MCF 10A (cell line): Measurements from ENCODE around the gene NCK2. TPM values are rescaled to one million over a fixed set of nuclear protein-coding genes. Genes with fewer than 3 reads are reported as not detected.

Source experiments
- BruUV-seq: library from RNA; stranded (reverse); fragments of 400-500 nt; replicated peaks from 2 replicates; lab custom pipeline; 2021; lab: Mats Ljungman, UMichigan
- CTCF ChIA-PET: fragments of 300-600 bp; sonication (Branson Sonifier 250); formaldehyde crosslinking; extraction: SDS; loops from one replicate; lab custom pipeline; 2021; ENCODE audit warnings: antibody characterized with exemption, inconsistent platforms; lab: Yijun Ruan, JAX
- POLR2A ChIA-PET: fragments of 300-600, 350-650 bp; sonication (Branson Sonifier 250); formaldehyde crosslinking; extraction: SDS; loops from one replicate; lab custom pipeline; 2020; ENCODE audit warnings: antibody characterized with exemption, inconsistent platforms; lab: Yijun Ruan, JAX
- DNase-seq: peaks from one replicate; pipeline ENCODE4 v3.0.0-alpha.2; 2018; ENCODE audit not compliant: unreplicated experiment
- H3K27ac Mint-ChIP-seq: one replicate; pipeline ENCODE4 v1.8.0; 2022; ENCODE audit warnings: mild to moderate bottlenecking, low read depth, mixed read lengths; ENCODE audit not compliant: unreplicated experiment
- H3K27me3 Mint-ChIP-seq: one replicate; pipeline ENCODE4 v1.8.0; 2022; ENCODE audit warnings: mixed read lengths; ENCODE audit not compliant: insufficient read depth, unreplicated experiment
- H3K36me3 Mint-ChIP-seq: one replicate; pipeline ENCODE4 v1.8.0; 2022; ENCODE audit warnings: mild to moderate bottlenecking, moderate library complexity, mixed read lengths; ENCODE audit not compliant: insufficient read depth, unreplicated experiment
- H3K4me1 Mint-ChIP-seq: one replicate; pipeline ENCODE4 v1.8.0; 2022; ENCODE audit warnings: mixed read lengths; ENCODE audit not compliant: insufficient read depth, unreplicated experiment
- H3K4me3 Mint-ChIP-seq: one replicate; pipeline ENCODE4 v1.8.0; 2022; ENCODE audit warnings: mild to moderate bottlenecking, moderate library complexity, mixed read lengths; ENCODE audit not compliant: unreplicated experiment
- H3K9me3 Mint-ChIP-seq: one replicate; pipeline ENCODE4 v1.8.0; 2022; ENCODE audit warnings: mixed read lengths; ENCODE audit not compliant: unreplicated experiment
- CTCF ChIP-seq: fragments of 200-600 bp; IDR thresholded peaks from one replicate; pipeline ENCODE4 v1.8.0; 2022; ENCODE audit warnings: antibody characterized with exemption, mild to moderate bottlenecking; ENCODE audit not compliant: unreplicated experiment
- intact Hi-C: fragments of 100-400 bp; cut with micrococcal nuclease; formaldehyde crosslinking; loops from 2 replicates; pipeline ENCODE4 v1.14.1; 2022
- total RNA-seq: library from RNA; stranded (reverse); gene quantifications from 2 replicates; pipeline ENCODE4 v1.2.3, GENCODE V29; 2022

NCK2 gene
- total RNA-seq, 1 experiment from 2014 or later: 36.5 TPM

GRCh38 chr2:105803773-105804172, 59.1 kb downstream of the NCK2 start:
- Mint-ChIP-seq H3K27ac (no peak overlapping the region), H3K4me3 (no peak overlapping the region), H3K27me3 (no peaks in the 10 kb centered on the region), H3K4me1 (peaks cover 38% of the 10 kb centered on the region), H3K9me3 (no peaks in the 10 kb centered on the region), H3K36me3 (no peaks in the 10 kb centered on the region)
- ChIA-PET POLR2A (interaction anchor here (0.8 kb wide), 1 partner anchor 8 kb away, joined by 3 read pairs; no protein-coding TSS in a partner anchor), CTCF (interaction anchor here (0.7 to 1.5 kb wide), 3 partner anchors 57 to 280 kb away, joined by 3 to 4 read pairs (median 3); no protein-coding TSS in a partner anchor)
- no TSS peak for BruUV-seq
- intact Hi-C loops: no loop called here
- DNase-seq: no peak
- TF ChIP-seq CTCF: no peak

GRCh38 chr2:105804266-105804665, 59.6 kb downstream of the NCK2 start:
- intact Hi-C loops: no loop called here
- DNase-seq: no peak

GRCh38 chr2:105806996-105807395, 62.3 kb downstream of the NCK2 start:
- CTCF ChIA-PET: no interaction called here
- H3K4me1 Mint-ChIP-seq: peaks cover 26% of the 10 kb centered on the region
- peak; percentile 26 for DNase-seq
- intact Hi-C loops: no loop called here
- no peak for TF ChIP-seq CTCF
- H3K27me3 Mint-ChIP-seq: no peaks in the 10 kb centered on the region
- H3K9me3 Mint-ChIP-seq: no peaks in the 10 kb centered on the region
- no peak overlapping the region for H3K4me3 Mint-ChIP-seq
- POLR2A ChIA-PET: no interaction called here
- BruUV-seq: no TSS peak
- H3K36me3 Mint-ChIP-seq: peaks cover 5% of the 10 kb centered on the region
- H3K27ac Mint-ChIP-seq: no peak overlapping the region

More at GRCh38 chr2:105804266-105804665, 59.6 kb downstream of the NCK2 start:
- ChIA-PET CTCF (interaction anchor here (0.7 to 1.5 kb wide), 2 partner anchors 89 to 280 kb away, joined by 3 to 4 read pairs; no protein-coding TSS in a partner anchor), POLR2A (interaction anchor here (0.8 kb wide), 1 partner anchor 9 kb away, joined by 3 read pairs; no protein-coding TSS in a partner anchor)
- no peaks in the 10 kb centered on the region for H3K9me3 Mint-ChIP-seq
- no peak overlapping the region for H3K4me3 Mint-ChIP-seq
- peaks cover 38% of the 10 kb centered on the region for H3K4me1 Mint-ChIP-seq
- no peaks in the 10 kb centered on the region for H3K27me3 Mint-ChIP-seq
- BruUV-seq: no TSS peak
- no peak for TF ChIP-seq CTCF
- peak overlapping the region; percentile 7 for H3K27ac Mint-ChIP-seq
- H3K36me3 Mint-ChIP-seq: no peaks in the 10 kb centered on the region

DNA sequence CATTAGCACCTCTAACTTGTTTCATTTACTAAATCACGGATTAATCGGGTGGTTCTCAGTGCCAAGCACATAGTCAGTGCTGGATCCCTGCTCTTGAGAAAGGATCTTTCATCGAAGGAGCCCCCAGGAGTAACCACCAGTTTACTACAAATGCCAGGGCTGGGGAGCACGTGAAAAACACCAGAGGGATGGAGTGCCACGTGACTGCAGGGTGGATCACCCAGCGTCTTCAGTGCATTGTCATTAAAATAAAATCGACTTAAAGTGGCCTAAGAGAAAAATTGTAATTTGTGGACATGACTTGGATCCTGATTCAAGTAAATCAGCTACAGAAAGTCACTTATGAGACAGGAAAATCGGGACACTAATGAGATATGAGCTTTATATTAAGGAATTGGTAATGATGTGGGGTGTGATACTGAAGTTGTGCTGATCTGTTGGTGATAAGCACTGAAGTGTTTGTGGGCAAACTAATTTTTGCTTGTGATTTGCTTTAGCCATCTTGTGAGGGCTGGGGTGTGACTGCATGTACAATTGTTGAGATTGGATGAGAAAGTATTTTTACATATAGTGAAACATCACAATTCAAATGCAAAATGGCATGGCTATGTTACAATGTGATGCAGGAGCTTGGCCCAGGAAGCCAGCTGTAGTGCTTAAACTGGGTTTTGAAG, 63.8 kb downstream of the NCK2 start:
- no peak for DNase-seq
- Mint-ChIP-seq H3K36me3 (peaks cover 5% of the 10 kb centered on the region), H3K4me1 (peaks cover 14% of the 10 kb centered on the region), H3K4me3 (no peak overlapping the region), H3K27ac (no peak overlapping the region), H3K27me3 (no peaks in the 10 kb centered on the region), H3K9me3 (no peaks in the 10 kb centered on the region)
- no TSS peak for BruUV-seq
- TF ChIP-seq CTCF: no peak
- POLR2A ChIA-PET: interaction anchor here (0.6 kb wide), 1 partner anchor 13 kb away, joined by 3 read pairs; no protein-coding TSS in a partner anchor
- intact Hi-C loops: no loop called here
- CTCF ChIA-PET: no interaction called here
